GM10266 (cell line): ENCODE results near the gene DUSP14.

Experiments used
- DNase-seq: peaks from one replicate; pipeline ENCODE4 v3.0.0; 2012; ENCODE audit errors: extremely low spot score
- CTCF ChIP-seq: IDR thresholded peaks from 2 replicates; pipeline ENCODE4 v1.5.1; 2012; ENCODE audit warnings: mild to moderate bottlenecking, low read depth; ENCODE audit not compliant: control insufficient read depth, insufficient read depth; ENCODE audit errors: missing control alignments

DUSP14 gene

DNA sequence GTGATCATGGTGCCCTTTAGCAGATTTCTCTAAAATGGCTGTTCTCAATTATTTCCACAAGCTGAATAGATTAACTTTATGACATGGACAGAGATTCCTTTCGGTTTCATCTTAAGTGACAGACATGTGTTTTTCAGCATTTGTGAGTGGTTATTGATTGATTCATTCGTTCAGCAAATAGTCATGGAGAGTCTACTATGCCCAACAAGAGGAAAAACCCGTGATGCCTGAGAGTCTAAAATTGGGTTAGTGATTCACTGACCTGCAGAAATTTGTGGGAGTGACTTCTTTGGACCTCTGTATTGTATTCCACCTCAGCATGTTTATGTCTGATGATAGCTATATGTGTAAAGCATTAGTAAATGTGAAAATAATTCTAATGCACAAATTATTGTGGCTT is 28.0 kb upstream of the DUSP14 start:
- DNase-seq = no peak
- no peak for TF ChIP-seq CTCF

GRCh38 chr17:37462492-37462891 is 27.2 kb upstream of the DUSP14 start:
- no peak for TF ChIP-seq CTCF
- DNase-seq = no peak

DNA sequence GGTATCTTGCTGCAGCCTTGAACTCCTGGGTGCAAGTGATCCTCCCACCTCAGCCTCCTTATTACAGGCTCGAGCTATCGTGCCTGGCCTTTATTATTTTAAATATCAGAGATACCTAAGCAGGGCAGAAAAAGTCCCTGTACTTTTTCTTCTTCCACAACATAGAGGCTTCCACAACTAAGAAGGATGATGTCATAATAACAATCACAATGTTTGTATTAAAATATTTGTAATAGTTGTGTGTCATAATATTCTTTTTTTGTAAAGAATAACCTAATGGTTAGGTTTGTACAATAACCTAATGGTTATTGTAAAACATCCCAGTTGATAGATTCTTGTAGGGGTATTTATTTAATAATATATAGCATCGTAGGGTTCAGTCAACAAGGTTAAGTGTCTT is 26.7 kb upstream of the DUSP14 start:
- no peak for TF ChIP-seq CTCF

DNA sequence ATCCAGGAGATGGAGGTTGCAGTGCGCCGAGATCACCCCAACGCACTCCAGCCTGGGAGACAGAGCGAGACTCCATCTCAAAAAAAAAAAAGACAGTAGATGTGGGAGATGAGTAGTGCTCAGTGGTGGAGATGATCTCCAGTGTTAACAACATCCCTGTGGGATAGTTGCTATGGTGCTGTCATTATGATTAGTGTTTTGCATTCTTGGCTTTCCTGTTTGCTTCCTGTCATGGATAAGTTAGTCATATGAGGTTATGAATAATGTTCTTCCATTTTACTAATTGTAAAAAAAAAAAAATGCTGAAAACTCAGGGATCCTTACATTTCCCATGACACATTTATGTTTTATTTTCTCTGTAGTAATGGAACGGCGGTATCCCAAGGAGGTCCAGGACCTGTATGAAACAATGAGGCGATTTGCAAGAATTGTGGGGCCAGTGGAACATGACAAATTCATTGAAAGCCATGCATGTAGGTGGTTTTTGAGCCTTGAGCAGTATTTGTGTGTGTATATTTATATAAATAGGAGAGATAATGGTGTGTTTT is 24.5 kb upstream of the DUSP14 start:
- TF ChIP-seq CTCF = no peak
- DNase-seq = no peak

More for the DNA sequence above, 26.7 kb upstream of the DUSP14 start:
- no peak for DNase-seq

DNA sequence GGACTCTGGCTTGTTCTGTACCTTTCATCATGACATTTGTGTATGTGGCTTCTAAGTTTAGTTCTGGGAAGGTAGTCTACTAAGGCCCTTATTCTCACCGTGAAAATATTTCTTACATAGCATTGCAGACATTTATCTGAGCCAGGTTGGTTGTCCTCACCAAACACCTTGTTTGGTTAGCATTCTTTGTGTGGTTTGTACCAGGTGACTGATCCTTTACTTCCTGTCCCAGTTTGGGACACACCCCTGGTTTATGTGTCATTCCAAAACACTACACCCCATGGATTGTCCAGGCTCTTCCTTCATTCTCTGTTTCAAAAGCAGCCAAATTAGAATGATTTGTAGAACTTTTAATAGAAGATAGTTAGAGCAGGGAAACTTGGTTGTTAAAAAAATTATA is 23.2 kb upstream of the DUSP14 start:
- no peak for DNase-seq
- TF ChIP-seq CTCF = no peak

DNA sequence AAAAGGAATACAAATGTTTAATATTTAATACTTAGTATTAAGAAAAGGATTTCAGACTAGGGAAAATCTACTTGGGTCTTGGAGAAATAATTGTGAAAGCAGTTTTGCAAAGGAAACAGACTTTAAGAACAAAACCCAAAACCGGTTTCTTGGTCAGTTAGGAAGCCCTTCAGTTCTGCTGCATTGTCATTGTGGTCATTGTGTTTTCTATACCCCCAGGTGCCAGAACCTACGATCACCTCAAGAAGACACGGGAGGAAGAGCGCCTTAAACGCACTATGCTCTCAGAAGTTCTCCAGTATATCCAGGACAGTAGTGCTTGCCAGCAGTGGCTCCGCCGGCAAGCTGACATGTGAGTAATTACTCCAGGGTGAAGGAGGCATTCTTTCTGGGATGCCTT is 19.5 kb upstream of the DUSP14 start:
- no peak for TF ChIP-seq CTCF
- no peak for DNase-seq

DNA sequence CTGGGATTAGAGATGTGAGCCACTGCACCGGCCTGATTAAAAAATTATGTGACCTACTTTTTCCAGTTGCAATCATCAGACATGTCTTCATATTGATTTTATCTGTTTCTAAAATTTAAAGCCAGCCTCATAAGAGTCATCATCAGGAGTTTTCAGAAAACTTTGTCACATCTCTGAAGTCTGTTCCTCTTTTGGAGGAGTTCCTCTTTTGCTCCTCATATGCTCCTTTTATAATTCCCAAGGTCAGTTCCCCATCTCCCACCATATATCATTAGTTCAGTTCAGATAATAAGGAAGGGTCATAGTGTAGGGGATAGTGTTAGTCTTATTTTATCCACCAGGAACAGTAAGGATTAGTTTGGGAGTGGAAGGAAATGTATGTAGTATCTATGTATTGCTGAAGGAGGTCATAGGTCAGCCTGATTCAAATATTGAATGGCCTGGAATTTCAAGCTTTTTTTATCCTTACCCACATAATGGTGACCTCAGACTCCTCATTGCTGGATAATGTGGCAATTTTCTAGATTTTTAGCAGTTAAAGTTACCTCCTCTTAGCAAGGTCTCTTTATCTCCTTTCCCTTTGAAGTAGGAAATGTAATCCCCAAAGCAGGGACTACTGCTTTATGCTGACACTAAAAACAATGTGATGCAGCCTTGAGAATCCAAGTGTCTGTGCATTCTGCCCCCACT is 13.8 kb upstream of the DUSP14 start:
- no peak for DNase-seq
- TF ChIP-seq CTCF = no peak
